Fibroblast of skin of back (primary cell): ENCODE results near the gene AOC1. TPM values are rescaled to one million over a fixed set of nuclear protein-coding genes. Genes with fewer than 3 reads are reported as not detected.
"Not testable (repeated sequence)": the region's sequence is repeated elsewhere in the genome, so short reads cannot be mapped to it uniquely, and the experiment has no call there.

Experiments used
- DNase-seq: peaks from one replicate; pipeline ENCODE4 v3.0.0-alpha.2; 2013
- polyA plus RNA-seq, 2 experiments: library from polyadenylated mRNA; unstranded; fragments of 120-200 nt; gene quantifications; one replicate each; pipeline ENCODE4 v1.2.1, GENCODE V29; 2013; ENCODE audit not compliant: insufficient read length in 2 of 2

The AOC1 gene
- not detected for polyA plus RNA-seq (2013, experiment 1 of 2; ENCODE audit: insufficient read length)
- polyA plus RNA-seq (2013, experiment 2 of 2; ENCODE audit: insufficient read length): not detected

GRCh38 chr7:150852371-150852905 lies at the start of gene AOC1:
TSS of gene AOC1 (plus strand) at chr7:150852517. CDS start at chr7:150856471, 3,954 bp downstream.
- no peak for DNase-seq

GRCh38 chr7:150803161-150803860 lies 49.0 kb upstream of the AOC1 start:
- DNase-seq: no peak

GRCh38 chr7:150804802-150805201 lies 47.5 kb upstream of the AOC1 start:
- no peak for DNase-seq

GRCh38 chr7:150805864-150806263 lies 46.5 kb upstream of the AOC1 start:
- no peak for DNase-seq

GRCh38 chr7:150806454-150806853 lies 45.9 kb upstream of the AOC1 start:
- no peak for DNase-seq

- DNase-seq: no peak
Observed at GRCh38 chr7:150806863-150807262, 45.5 kb upstream of the AOC1 start.

GRCh38 chr7:150807616-150808438 lies 44.5 kb upstream of the AOC1 start:
- not testable (repeated sequence) for DNase-seq

GRCh38 chr7:150814328-150815001 lies 37.9 kb upstream of the AOC1 start:
- no peak for DNase-seq

- no peak for DNase-seq
Observed at GRCh38 chr7:150818971-150819370, 33.3 kb upstream of the AOC1 start.

- no peak for DNase-seq
Observed at GRCh38 chr7:150820148-150820547, 32.2 kb upstream of the AOC1 start.

- DNase-seq: no peak
Observed at GRCh38 chr7:150820578-150821198, 31.6 kb upstream of the AOC1 start.

GRCh38 chr7:150823043-150823442 lies 29.3 kb upstream of the AOC1 start:
- no peak for DNase-seq

- no peak for DNase-seq
Observed at GRCh38 chr7:150823484-150824126, 28.7 kb upstream of the AOC1 start.

GRCh38 chr7:150824379-150825177 lies 27.7 kb upstream of the AOC1 start:
- no peak for DNase-seq

- no peak for DNase-seq
Observed at GRCh38 chr7:150826061-150826849, 26.1 kb upstream of the AOC1 start.

- DNase-seq: no peak
Observed at GRCh38 chr7:150828384-150828783, 23.9 kb upstream of the AOC1 start.

- no peak for DNase-seq
Observed at GRCh38 chr7:150829426-150829825, 22.9 kb upstream of the AOC1 start.

- no peak for DNase-seq
Observed at GRCh38 chr7:150830937-150831336, 21.4 kb upstream of the AOC1 start.

- no peak for DNase-seq
Observed at GRCh38 chr7:150831851-150832250, 20.5 kb upstream of the AOC1 start.

- DNase-seq: no peak
Observed at GRCh38 chr7:150835019-150835418, 17.3 kb upstream of the AOC1 start.
